HCT116 (cell line): ENCODE data around the gene DAPP1. TPM values are rescaled to one million over a fixed set of nuclear protein-coding genes. Genes with fewer than 3 reads are reported as not detected.

ENCODE experiments used
- ATAC-seq: fragments of 200-7000 bp; cut with Tn5 transposase; 2 replicates; pipeline ENCODE4 v1.9.1; 2020; ENCODE audit warnings: mild to moderate bottlenecking, moderate library complexity
- BruUV-seq: library from RNA; stranded (reverse); fragments of 400-500 nt; replicated peaks from 2 replicates; lab custom pipeline; 2021; lab: Mats Ljungman, UMichigan
- CTCF ChIA-PET: fragments of 300-600 bp; sonication (Branson Sonifier 250); formaldehyde crosslinking; loops from one replicate; lab custom pipeline; 2021; ENCODE audit warnings: antibody characterized with exemption; lab: Charles Lee
- POLR2A ChIA-PET: fragments of 300-600, 350-600 bp; sonication (Branson Sonifier 250); formaldehyde crosslinking; loops from one replicate; lab custom pipeline; 2021; ENCODE audit warnings: antibody characterized with exemption; lab: Charles Lee
- RAD21 ChIA-PET, 2 experiments: fragments of 300-600 bp; sonication (Branson Sonifier 250); formaldehyde crosslinking; loops; one replicate each; lab custom pipeline; 2023; ENCODE audit warnings: low total read pairs in 2 of 2; ENCODE audit not compliant: uncharacterized antibody in 2 of 2, unreplicated experiment in 2 of 2, low non-redundant PET in 1 of 2; lab: Charles Lee
- DNase-seq: peaks from one replicate; pipeline ENCODE4 v3.0.0-alpha.2; 2010; ENCODE audit warnings: low read depth, low spot score
- H2AFZ ChIP-seq: fragments of 200-600 bp; shearing (Covaris generic), sonication (generic); 2 replicates; pipeline ENCODE4 v1.6.1; 2017; ENCODE audit warnings: low read depth, mixed run types, mixed read lengths, antibody characterized with exemption, low read length; ENCODE audit not compliant: poor library complexity, severe bottlenecking
- H3K27ac ChIP-seq: 2 replicates; pipeline ENCODE4 v1.5.1; 2012; ENCODE audit warnings: low read depth, low read length
- H3K27me3 ChIP-seq: fragments of 200-600 bp; sonication (generic); 2 replicates; pipeline ENCODE4 v1.6.1; 2016; ENCODE audit warnings: mixed run types, low read length, mixed read lengths; ENCODE audit not compliant: insufficient read depth
- H3K36me3 ChIP-seq, 2 experiments: fragments of 200-500 bp in 1 of 2; fragments of 200-600 bp in 1 of 2; sonication (Bioruptor generic) in 1 of 2; sonication (generic) in 1 of 2; 2 replicates each; pipeline versions ENCODE4 v1.5.1 to v1.6.1; 2014 to 2016; ENCODE audit warnings: low read length in 2 of 2, inconsistent platforms in 1 of 2, mixed read lengths in 1 of 2, mixed run types in 1 of 2; ENCODE audit not compliant: insufficient read depth in 2 of 2, control insufficient read depth in 1 of 2
- H3K4me1 ChIP-seq, 2 experiments: fragments of 200-600 bp in 1 of 2; sonication (generic) in 1 of 2; 2 replicates each; pipeline versions ENCODE4 v1.5.1 to v1.6.1; 2012 to 2017; ENCODE audit warnings: low read length in 2 of 2, inconsistent platforms in 1 of 2, mild to moderate bottlenecking in 1 of 2, mixed read lengths in 1 of 2, mixed run types in 1 of 2, moderate library complexity in 1 of 2; ENCODE audit not compliant: insufficient read depth in 2 of 2, control insufficient read depth in 1 of 2
- H3K4me2 ChIP-seq: fragments of 200-600 bp; sonication (generic); 2 replicates; pipeline ENCODE4 v1.6.1; 2017; ENCODE audit warnings: mixed run types, low read length, mixed read lengths
- H3K4me3 ChIP-seq, 2 experiments: fragments of 200-600 bp in 1 of 2; sonication (generic) in 1 of 2; replicated peaks in 1 of 2; 2 replicates each; pipeline ENCODE4 v1.5.1; 2011 to 2016; ENCODE audit warnings: low read length in 2 of 2, control low read depth in 1 of 2, low read depth in 1 of 2, mild to moderate bottlenecking in 1 of 2, mixed read lengths in 1 of 2, mixed run types in 1 of 2
- H3K79me2 ChIP-seq: fragments of 200-600 bp; sonication (generic); 2 replicates; pipeline ENCODE4 v1.6.1; 2017; ENCODE audit warnings: mild to moderate bottlenecking, mixed run types, low read length, moderate library complexity, mixed read lengths; ENCODE audit not compliant: insufficient read depth
- H3K9ac ChIP-seq: fragments of 200-600 bp; sonication (generic); 2 replicates; pipeline ENCODE4 v1.6.1; 2016; ENCODE audit warnings: low read length, mixed read lengths
- H3K9me2 ChIP-seq: fragments of 200-600 bp; sonication (generic), shearing (Covaris generic); 2 replicates; pipeline ENCODE4 v1.6.1; 2017; ENCODE audit warnings: mixed run types, mild to moderate bottlenecking, moderate library complexity; ENCODE audit not compliant: insufficient read depth
- H3K9me3 ChIP-seq, 2 experiments: fragments of 200-500 bp in 1 of 2; fragments of 200-600 bp in 1 of 2; sonication (Bioruptor generic) in 1 of 2; sonication (generic) in 1 of 2; 2 replicates each; pipeline ENCODE4 v1.6.1; 2014 to 2017; ENCODE audit warnings: low read length in 2 of 2, mixed read lengths in 2 of 2, inconsistent platforms in 1 of 2, low read depth in 1 of 2, mild to moderate bottlenecking in 1 of 2, mixed run types in 1 of 2, moderate library complexity in 1 of 2; ENCODE audit not compliant: control insufficient read depth in 1 of 2, insufficient read depth in 1 of 2
- H4K20me1 ChIP-seq: fragments of 200-600 bp; sonication (generic), shearing (Covaris generic); 2 replicates; pipeline ENCODE4 v1.6.1; 2017; ENCODE audit warnings: mixed run types, mild to moderate bottlenecking, moderate library complexity; ENCODE audit not compliant: insufficient read depth
- FOSL1 ChIP-seq: IDR thresholded peaks from 2 replicates; pipeline ENCODE4 v1.6.1; 2012; ENCODE audit warnings: low read depth
- JUND ChIP-seq: IDR thresholded peaks from 2 replicates; pipeline ENCODE4 v1.6.1; 2012
- POLR2AphosphoS5 ChIP-seq: IDR thresholded peaks from 2 replicates; pipeline ENCODE4 v1.6.1; 2011; ENCODE audit warnings: mild to moderate bottlenecking, low read depth, low read length, moderate library complexity
- SIN3A ChIP-seq: IDR thresholded peaks from 2 replicates; pipeline ENCODE4 v1.6.1; 2012; ENCODE audit warnings: low read depth
- TCF7L2 ChIP-seq: IDR thresholded peaks from 2 replicates; pipeline ENCODE4 v1.7.0; 2011; ENCODE audit warnings: borderline replicate concordance, inconsistent platforms; ENCODE audit not compliant: insufficient read depth, insufficient read length; ENCODE audit errors: extremely low read depth
- intact Hi-C: fragments of 100-400 bp; cut with micrococcal nuclease; formaldehyde crosslinking; loops from 2 replicates; pipeline ENCODE4 v1.10.0; 2022
- total RNA-seq: library from RNA; stranded (reverse); gene quantifications from one replicate; pipeline ENCODE4 v1.2.1, GENCODE V29; 2021; ENCODE audit not compliant: unreplicated experiment
- TF ChIP-seq, protein P1 (sequence below): IDR thresholded peaks from 2 replicates; pipeline ENCODE4 v1.6.1; 2012; ENCODE audit warnings: low read depth
- TF ChIP-seq, protein P2 (sequence below): IDR thresholded peaks from 2 replicates; pipeline ENCODE4 v1.6.1; 2012
- TF ChIP-seq, protein P3 (sequence below): IDR thresholded peaks from 2 replicates; pipeline ENCODE4 v1.6.1; 2012

The DAPP1 gene
- total RNA-seq, 1 experiment from 2014 or later = 0.76 TPM

DNA sequence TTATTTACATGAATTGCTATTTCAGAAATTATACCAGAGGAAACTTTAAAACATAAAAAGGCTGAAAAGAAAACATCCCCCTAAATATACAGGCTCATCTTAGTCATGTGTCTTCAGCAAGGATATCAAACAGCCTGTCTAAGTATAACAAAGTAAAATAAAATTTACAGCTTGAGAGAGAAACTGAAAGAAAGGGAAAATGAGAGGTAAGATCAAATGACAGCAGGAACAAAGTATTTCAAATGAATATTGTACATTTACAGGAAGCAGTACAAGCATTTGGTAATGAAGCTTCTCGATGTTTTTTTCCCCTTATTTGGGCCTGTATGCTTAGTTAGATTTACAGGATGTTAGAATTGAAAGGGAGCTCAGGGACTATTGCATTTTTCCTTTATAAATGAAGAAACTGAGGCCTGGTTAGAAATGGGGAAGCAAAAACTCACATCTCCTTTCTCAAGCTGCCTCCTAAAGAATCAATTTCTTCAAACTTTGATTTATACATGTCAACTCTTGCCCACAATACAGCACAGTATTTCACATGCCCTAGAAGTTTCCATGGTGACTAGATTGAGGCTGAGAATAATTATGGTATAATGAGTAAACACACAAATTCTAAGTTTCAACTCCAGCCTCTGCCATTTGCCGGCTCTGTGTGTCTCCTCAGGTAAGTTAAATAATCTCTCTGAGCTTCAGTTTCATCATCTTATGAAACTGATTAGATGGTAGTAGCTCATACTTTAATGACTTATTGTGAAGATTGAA, 29.3 kb downstream of the DAPP1 start:
- BruUV-seq = no TSS peak
- TF ChIP-seq JUND = no peak
- TF ChIP-seq, protein P1, sequence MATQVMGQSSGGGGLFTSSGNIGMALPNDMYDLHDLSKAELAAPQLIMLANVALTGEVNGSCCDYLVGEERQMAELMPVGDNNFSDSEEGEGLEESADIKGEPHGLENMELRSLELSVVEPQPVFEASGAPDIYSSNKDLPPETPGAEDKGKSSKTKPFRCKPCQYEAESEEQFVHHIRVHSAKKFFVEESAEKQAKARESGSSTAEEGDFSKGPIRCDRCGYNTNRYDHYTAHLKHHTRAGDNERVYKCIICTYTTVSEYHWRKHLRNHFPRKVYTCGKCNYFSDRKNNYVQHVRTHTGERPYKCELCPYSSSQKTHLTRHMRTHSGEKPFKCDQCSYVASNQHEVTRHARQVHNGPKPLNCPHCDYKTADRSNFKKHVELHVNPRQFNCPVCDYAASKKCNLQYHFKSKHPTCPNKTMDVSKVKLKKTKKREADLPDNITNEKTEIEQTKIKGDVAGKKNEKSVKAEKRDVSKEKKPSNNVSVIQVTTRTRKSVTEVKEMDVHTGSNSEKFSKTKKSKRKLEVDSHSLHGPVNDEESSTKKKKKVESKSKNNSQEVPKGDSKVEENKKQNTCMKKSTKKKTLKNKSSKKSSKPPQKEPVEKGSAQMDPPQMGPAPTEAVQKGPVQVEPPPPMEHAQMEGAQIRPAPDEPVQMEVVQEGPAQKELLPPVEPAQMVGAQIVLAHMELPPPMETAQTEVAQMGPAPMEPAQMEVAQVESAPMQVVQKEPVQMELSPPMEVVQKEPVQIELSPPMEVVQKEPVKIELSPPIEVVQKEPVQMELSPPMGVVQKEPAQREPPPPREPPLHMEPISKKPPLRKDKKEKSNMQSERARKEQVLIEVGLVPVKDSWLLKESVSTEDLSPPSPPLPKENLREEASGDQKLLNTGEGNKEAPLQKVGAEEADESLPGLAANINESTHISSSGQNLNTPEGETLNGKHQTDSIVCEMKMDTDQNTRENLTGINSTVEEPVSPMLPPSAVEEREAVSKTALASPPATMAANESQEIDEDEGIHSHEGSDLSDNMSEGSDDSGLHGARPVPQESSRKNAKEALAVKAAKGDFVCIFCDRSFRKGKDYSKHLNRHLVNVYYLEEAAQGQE = no peak
- CTCF ChIA-PET = no interaction called here

DNA sequence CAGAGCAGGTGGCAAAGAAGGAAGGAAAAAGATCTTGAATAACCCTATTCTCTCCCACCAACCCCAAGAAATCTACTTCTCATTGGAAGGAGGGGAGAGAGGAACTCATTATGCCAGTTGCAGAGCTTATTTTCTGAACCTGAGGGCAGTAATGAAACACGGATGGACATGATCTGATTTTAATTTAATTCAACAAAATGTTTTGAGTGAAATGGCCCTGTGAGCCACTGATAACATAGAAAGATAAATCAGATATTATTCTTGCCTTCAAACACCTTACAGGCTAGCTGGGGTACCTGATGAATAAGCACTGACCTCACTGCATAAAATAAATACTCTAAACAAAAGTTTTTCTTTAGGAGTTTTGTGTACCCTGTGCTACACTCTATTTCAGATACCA, 30.3 kb downstream of the DAPP1 start:
- RAD21 ChIA-PET = no interaction called here
- TF ChIP-seq, protein P2, sequence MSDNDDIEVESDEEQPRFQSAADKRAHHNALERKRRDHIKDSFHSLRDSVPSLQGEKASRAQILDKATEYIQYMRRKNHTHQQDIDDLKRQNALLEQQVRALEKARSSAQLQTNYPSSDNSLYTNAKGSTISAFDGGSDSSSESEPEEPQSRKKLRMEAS = no peak
- TF ChIP-seq TCF7L2 = no peak
- no peak for TF ChIP-seq POLR2AphosphoS5
- TF ChIP-seq, protein P3, sequence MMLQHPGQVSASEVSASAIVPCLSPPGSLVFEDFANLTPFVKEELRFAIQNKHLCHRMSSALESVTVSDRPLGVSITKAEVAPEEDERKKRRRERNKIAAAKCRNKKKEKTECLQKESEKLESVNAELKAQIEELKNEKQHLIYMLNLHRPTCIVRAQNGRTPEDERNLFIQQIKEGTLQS = no peak
- TF ChIP-seq SIN3A = no peak
- no peak for TF ChIP-seq FOSL1
- Histone ChIP-seq H3K36me3 (no peaks in the 10 kb centered on the region), H3K79me2 (no peaks in the 10 kb centered on the region), H3K9me3 (no peaks in the 10 kb centered on the region), H3K27ac (no peak overlapping the region), H3K4me1 (peaks cover 0 to 5% of the 10 kb centered on the region in 2 experiments; a peak in 1 of 4 replicates), H3K27me3 (no peaks in the 10 kb centered on the region), H3K4me2 (no peak overlapping the region), H3K4me3 (no peak overlapping the region), H3K9me2 (no peaks in the 10 kb centered on the region), H2AFZ (no peak overlapping the region), H4K20me1 (no peaks in the 10 kb centered on the region), H3K9ac (no peak overlapping the region)
- BruUV-seq = no TSS peak
- POLR2A ChIA-PET = no interaction called here
- no peak for ATAC-seq
- CTCF ChIA-PET = no interaction called here
- intact Hi-C loops = no loop called here
- no peak for DNase-seq

More for the DNA sequence above, 29.3 kb downstream of the DAPP1 start:
- Histone ChIP-seq H3K9me3 (no peaks in the 10 kb centered on the region), H3K27me3 (no peaks in the 10 kb centered on the region), H3K9me2 (peaks cover 5% of the 10 kb centered on the region; the same call in 1 of the 2 replicates), H3K4me3 (no peak overlapping the region), H3K4me1 (peaks cover 0 to 5% of the 10 kb centered on the region in 2 experiments; a peak in 1 of 4 replicates), H3K79me2 (no peaks in the 10 kb centered on the region), H2AFZ (no peak overlapping the region), H3K36me3 (no peaks in the 10 kb centered on the region), H3K4me2 (no peak overlapping the region), H3K27ac (no peak overlapping the region), H3K9ac (no peak overlapping the region), H4K20me1 (no peaks in the 10 kb centered on the region)
- ChIA-PET RAD21 (no interaction called here), POLR2A (no interaction called here)
- no peak for DNase-seq
- ATAC-seq = no peak
- intact Hi-C loops = no loop called here
